Activated T-cell treated with anti-CD3 and anti-CD28 coated beads, Interleukin-2, amount 50 U/mL, for 24 hours (primary cell): ENCODE measurements around the gene NUP210.

Source experiments
- DNase-seq: peaks from one replicate; pipeline ENCODE4 v3.0.0-alpha.2; 2020
- H3K27ac Mint-ChIP-seq: 2 replicates; pipeline ENCODE4 v1.8.0; 2020; ENCODE audit warnings: mild to moderate bottlenecking, mixed read lengths
- H3K27me3 Mint-ChIP-seq: 2 replicates; pipeline ENCODE4 v1.8.0; 2020; ENCODE audit warnings: mixed read lengths
- H3K36me3 Mint-ChIP-seq: 2 replicates; pipeline ENCODE4 v1.8.0; 2020; ENCODE audit warnings: low read depth, mixed read lengths
- H3K4me1 Mint-ChIP-seq: 2 replicates; pipeline ENCODE4 v1.8.0; 2020; ENCODE audit warnings: low read depth, mixed read lengths
- H3K4me3 Mint-ChIP-seq: 2 replicates; pipeline ENCODE4 v1.8.0; 2020; ENCODE audit warnings: mild to moderate bottlenecking, moderate library complexity, mixed read lengths
- H3K9me3 Mint-ChIP-seq: 2 replicates; pipeline ENCODE4 v1.8.0; 2020; ENCODE audit warnings: mixed read lengths

The NUP210 gene

GRCh38 chr3:13420045-13420830 lies at the start of gene NUP210:
Gene NUP210, minus strand, starts transcription at chr3:13420322. Its CDS starts 96 bp downstream, at chr3:13420226.
- DNase-seq = peak; percentile 80
- Mint-ChIP-seq H3K27me3 (no peaks in the 10 kb centered on the region), H3K36me3 (peaks cover 46% of the 10 kb centered on the region), H3K4me3 (peak within 1 kb of the TSS; percentile 94), H3K4me1 (peaks cover 63% of the 10 kb centered on the region), H3K9me3 (no peaks in the 10 kb centered on the region), H3K27ac (peak within 1 kb of the TSS; percentile 95)

GRCh38 chr3:13466781-13467180 lies 46.7 kb upstream of the NUP210 start:
- H3K9me3 Mint-ChIP-seq = no peaks in the 10 kb centered on the region
- no peaks in the 10 kb centered on the region for H3K36me3 Mint-ChIP-seq
- H3K4me1 Mint-ChIP-seq = no peaks in the 10 kb centered on the region
- no peaks in the 10 kb centered on the region for H3K27me3 Mint-ChIP-seq
- DNase-seq = no peak
- H3K4me3 Mint-ChIP-seq = no peak overlapping the region
- no peak overlapping the region for H3K27ac Mint-ChIP-seq

GRCh38 chr3:13465236-13465873 lies 45.2 kb upstream of the NUP210 start:
- no peaks in the 10 kb centered on the region for H3K9me3 Mint-ChIP-seq
- no peak overlapping the region for H3K4me3 Mint-ChIP-seq
- DNase-seq = no peak
- H3K27me3 Mint-ChIP-seq = no peaks in the 10 kb centered on the region
- no peaks in the 10 kb centered on the region for H3K36me3 Mint-ChIP-seq
- H3K4me1 Mint-ChIP-seq = peaks cover 2% of the 10 kb centered on the region
- no peak overlapping the region for H3K27ac Mint-ChIP-seq

- Mint-ChIP-seq H3K4me3 (no peak overlapping the region), H3K27me3 (no peaks in the 10 kb centered on the region), H3K36me3 (no peaks in the 10 kb centered on the region), H3K9me3 (no peaks in the 10 kb centered on the region), H3K27ac (no peak overlapping the region), H3K4me1 (peaks cover 2% of the 10 kb centered on the region)
- DNase-seq = no peak
These were observed 43.7 kb upstream of the NUP210 start for GRCh38 chr3:13463618-13464400.

DNA sequence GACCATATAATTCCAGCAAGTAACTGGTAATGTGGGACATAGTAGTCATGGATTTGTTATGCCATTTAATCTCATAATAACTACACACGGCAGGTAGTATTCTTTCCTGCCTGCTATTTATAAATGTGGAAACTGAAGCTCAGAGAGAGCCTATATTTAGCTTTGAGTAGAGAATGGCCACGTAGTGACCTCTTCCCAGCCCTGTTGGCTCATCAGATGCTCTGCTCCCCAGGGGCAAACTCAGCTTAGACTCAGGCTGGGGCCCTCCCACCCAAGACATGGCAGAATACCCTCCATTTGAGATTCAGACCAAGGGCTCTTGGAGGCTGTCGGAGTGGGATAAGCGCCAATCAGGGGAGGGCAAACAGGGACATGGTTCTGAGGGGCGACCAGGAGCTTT lies 42.7 kb upstream of the NUP210 start:
- peaks cover 2% of the 10 kb centered on the region for H3K4me1 Mint-ChIP-seq
- H3K36me3 Mint-ChIP-seq = no peaks in the 10 kb centered on the region
- no peaks in the 10 kb centered on the region for H3K9me3 Mint-ChIP-seq
- no peak overlapping the region for H3K27ac Mint-ChIP-seq
- no peak for DNase-seq
- H3K4me3 Mint-ChIP-seq = no peak overlapping the region
- H3K27me3 Mint-ChIP-seq = no peaks in the 10 kb centered on the region

GRCh38 chr3:13462125-13462629 lies 42.1 kb upstream of the NUP210 start:
- Mint-ChIP-seq H3K4me3 (no peak overlapping the region), H3K9me3 (no peaks in the 10 kb centered on the region), H3K27ac (no peak overlapping the region), H3K4me1 (peaks cover 2% of the 10 kb centered on the region), H3K27me3 (no peaks in the 10 kb centered on the region), H3K36me3 (no peaks in the 10 kb centered on the region)
- DNase-seq = no peak

- H3K36me3 Mint-ChIP-seq = no peaks in the 10 kb centered on the region
- no peaks in the 10 kb centered on the region for H3K9me3 Mint-ChIP-seq
- H3K4me1 Mint-ChIP-seq = peaks cover 2% of the 10 kb centered on the region
- peak; percentile 80 for DNase-seq
- no peak overlapping the region for H3K27ac Mint-ChIP-seq
- H3K4me3 Mint-ChIP-seq = no peak overlapping the region
- H3K27me3 Mint-ChIP-seq = no peaks in the 10 kb centered on the region
These were observed 41.3 kb upstream of the NUP210 start for GRCh38 chr3:13461169-13462124.

DNA sequence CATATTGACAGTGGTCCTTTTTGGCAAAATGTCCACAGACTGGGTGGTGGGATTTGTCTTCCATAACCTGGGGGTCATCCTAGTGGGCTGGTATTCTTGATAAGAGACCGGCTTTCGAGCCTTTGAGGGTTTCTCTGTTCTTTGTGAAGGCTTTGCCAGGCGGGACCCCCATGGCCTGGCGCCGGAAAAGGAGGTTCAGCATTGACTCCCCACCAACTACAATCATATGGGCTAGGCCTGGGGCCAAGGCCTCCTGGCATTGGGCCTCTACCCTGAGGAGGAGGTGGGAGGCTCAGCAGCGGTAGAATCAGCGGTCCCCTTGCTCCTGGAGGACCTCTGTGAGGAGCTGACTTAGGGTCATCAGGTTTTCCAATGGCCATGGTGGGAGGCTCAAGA lies 40.2 kb upstream of the NUP210 start:
- no peaks in the 10 kb centered on the region for H3K36me3 Mint-ChIP-seq
- peaks cover 2% of the 10 kb centered on the region for H3K4me1 Mint-ChIP-seq
- no peak for DNase-seq
- H3K27me3 Mint-ChIP-seq = no peaks in the 10 kb centered on the region
- H3K27ac Mint-ChIP-seq = no peak overlapping the region
- no peak overlapping the region for H3K4me3 Mint-ChIP-seq
- no peaks in the 10 kb centered on the region for H3K9me3 Mint-ChIP-seq

- peaks cover 2% of the 10 kb centered on the region for H3K4me1 Mint-ChIP-seq
- DNase-seq = no peak
- H3K9me3 Mint-ChIP-seq = no peaks in the 10 kb centered on the region
- H3K27me3 Mint-ChIP-seq = no peaks in the 10 kb centered on the region
- no peaks in the 10 kb centered on the region for H3K36me3 Mint-ChIP-seq
- H3K4me3 Mint-ChIP-seq = no peak overlapping the region
- H3K27ac Mint-ChIP-seq = no peak overlapping the region
These were observed 39.7 kb upstream of the NUP210 start for GRCh38 chr3:13459605-13460340.

DNA sequence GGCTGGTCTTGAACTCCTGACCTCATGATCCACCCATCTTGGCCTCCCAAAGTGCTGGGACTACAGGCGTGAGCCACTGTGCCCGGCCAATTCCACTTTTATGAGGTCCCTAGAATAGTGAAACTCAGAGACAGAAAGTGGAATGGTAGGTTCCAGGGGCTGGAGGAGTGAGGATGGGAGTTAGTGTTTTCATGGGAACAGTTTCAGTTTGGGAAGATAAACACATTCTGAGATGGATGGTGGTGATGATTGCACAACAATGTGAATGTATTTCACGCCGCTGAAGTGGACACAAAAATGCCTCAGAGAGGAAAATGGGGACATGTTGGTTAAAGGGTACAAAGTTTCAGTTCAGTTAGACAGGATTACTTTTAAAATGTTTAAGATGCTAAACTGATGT lies 37.5 kb upstream of the NUP210 start:
- no peak for DNase-seq
- Mint-ChIP-seq H3K27me3 (no peaks in the 10 kb centered on the region), H3K36me3 (no peaks in the 10 kb centered on the region), H3K27ac (no peak overlapping the region), H3K4me1 (peaks cover 5% of the 10 kb centered on the region), H3K9me3 (no peaks in the 10 kb centered on the region), H3K4me3 (no peak overlapping the region)

DNA sequence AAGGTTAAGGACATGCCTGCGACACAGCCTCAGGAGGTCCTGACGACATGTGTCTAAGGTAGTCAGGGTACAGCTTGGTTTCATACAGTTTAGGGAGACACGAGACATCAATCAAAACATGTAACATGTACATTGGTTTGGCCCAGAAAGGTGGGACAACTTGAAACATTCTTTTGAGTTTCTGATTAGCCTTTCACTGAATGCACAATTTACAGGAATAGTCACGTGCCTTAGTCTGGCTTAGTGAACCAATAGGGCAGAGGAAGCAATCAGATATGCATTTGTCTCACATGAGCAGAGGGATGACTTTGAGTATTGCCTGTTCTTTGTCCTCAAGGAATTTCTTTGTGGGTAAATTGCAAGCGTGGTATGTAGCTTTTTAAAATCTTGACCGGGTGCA lies 35.5 kb upstream of the NUP210 start:
- no peaks in the 10 kb centered on the region for H3K36me3 Mint-ChIP-seq
- no peaks in the 10 kb centered on the region for H3K9me3 Mint-ChIP-seq
- no peak overlapping the region for H3K4me3 Mint-ChIP-seq
- peaks cover 19% of the 10 kb centered on the region for H3K4me1 Mint-ChIP-seq
- no peak for DNase-seq
- no peak overlapping the region for H3K27ac Mint-ChIP-seq
- H3K27me3 Mint-ChIP-seq = no peaks in the 10 kb centered on the region

DNA sequence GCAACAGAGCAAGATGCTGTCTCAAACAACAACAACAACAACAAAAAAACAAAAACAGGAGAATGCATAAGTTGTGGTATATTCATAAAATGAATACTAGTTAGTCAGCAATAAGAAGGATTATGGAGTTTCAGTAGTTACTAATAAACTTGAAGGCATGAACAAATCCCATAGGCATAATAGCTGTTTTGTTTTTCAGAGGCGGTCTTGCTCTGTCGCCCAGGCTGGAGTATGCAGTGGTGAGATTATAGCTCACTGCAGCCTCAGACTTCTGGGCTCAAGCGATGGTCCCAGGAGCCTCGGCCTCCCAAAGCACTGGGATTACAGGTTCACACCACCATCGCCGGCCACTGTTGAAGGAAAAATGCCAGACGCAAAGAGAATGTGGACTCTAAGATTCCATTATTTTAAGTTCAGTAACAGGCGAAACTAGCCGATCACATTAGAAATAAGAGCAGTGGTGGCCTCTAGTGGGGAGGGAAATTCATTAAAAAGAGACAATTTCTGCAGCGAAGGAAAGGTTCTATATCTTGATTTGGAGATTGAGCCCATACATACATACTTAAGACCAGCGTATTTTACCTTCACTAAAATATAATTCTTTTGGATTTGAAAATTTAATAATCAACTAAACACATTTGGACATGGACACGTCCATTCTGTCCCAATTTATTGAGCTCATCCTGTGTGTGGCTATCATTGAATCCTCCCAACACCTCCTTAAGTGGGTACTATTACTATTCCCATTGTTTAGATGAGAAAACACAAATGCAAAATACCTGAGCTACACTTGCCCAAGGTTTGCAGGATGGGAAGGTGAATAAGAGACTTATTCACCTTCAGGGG lies 32.6 kb upstream of the NUP210 start:
- H3K27me3 Mint-ChIP-seq = no peaks in the 10 kb centered on the region
- no peaks in the 10 kb centered on the region for H3K9me3 Mint-ChIP-seq
- DNase-seq = peak; percentile 61
- peaks cover 25% of the 10 kb centered on the region for H3K4me1 Mint-ChIP-seq
- H3K4me3 Mint-ChIP-seq = peak overlapping the region; percentile 76
- H3K27ac Mint-ChIP-seq = peak overlapping the region; percentile 92
- no peaks in the 10 kb centered on the region for H3K36me3 Mint-ChIP-seq

DNA sequence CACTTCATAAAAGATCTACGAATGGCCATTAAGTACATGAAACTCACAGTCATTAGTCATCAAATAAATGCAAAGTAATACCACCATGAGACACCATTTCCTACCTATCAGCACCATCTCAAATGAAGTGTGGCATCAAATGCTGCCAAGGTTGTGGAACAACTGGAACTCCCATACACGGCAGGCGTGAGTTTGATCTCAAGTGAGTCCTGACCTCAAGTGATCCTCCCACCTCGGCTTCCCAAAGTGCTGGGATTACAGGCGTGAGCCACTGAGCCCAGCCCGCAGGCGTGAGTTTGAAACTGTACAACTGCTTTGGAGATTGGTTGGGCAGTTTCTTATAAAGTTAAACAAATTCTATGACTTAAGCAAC lies 31.2 kb upstream of the NUP210 start:
- peak overlapping the region; percentile 92 for H3K27ac Mint-ChIP-seq
- H3K9me3 Mint-ChIP-seq = no peaks in the 10 kb centered on the region
- H3K36me3 Mint-ChIP-seq = no peaks in the 10 kb centered on the region
- no peaks in the 10 kb centered on the region for H3K27me3 Mint-ChIP-seq
- peaks cover 25% of the 10 kb centered on the region for H3K4me1 Mint-ChIP-seq
- DNase-seq = peak; percentile 66
- peak overlapping the region; percentile 76 for H3K4me3 Mint-ChIP-seq
